HEK293T (cell line): ENCODE measurements around the gene ARHGAP42.
A peak's percentile ranks its signal among the peaks of the same experiment; 100 is the strongest.

Source experiments
- CTCF ChIA-PET: fragments of 350-600 bp; formaldehyde crosslinking; extraction: SDS; loops from one replicate; lab custom pipeline; 2021; ENCODE audit warnings: antibody characterized with exemption, inconsistent platforms; lab: Yijun Ruan, JAX
- POLR2A ChIA-PET: fragments of 350-600 bp; formaldehyde crosslinking; extraction: SDS; loops from one replicate; lab custom pipeline; 2020; ENCODE audit warnings: antibody characterized with exemption, inconsistent platforms; lab: Yijun Ruan, JAX
- DNase-seq: peaks from one replicate; pipeline ENCODE4 v3.0.0; 2012; ENCODE audit warnings: mixed read lengths; ENCODE audit errors: extremely low spot score
- ARNT ChIP-seq: fragments of 450-650 bp; IDR thresholded peaks from 2 replicates; pipeline ENCODE4 v1.6.1; 2017; ENCODE audit warnings: mild to moderate bottlenecking
- BHLHE40 ChIP-seq: fragments of 450-650 bp; IDR thresholded peaks from 2 replicates; pipeline ENCODE4 v1.6.1; 2016; ENCODE audit warnings: mild to moderate bottlenecking, moderate library complexity, borderline replicate concordance
- CTBP1 ChIP-seq: fragments of 450-650 bp; IDR thresholded peaks from 2 replicates; pipeline ENCODE4 v1.6.1; 2016; ENCODE audit warnings: borderline replicate concordance
- ELF4 ChIP-seq: fragments of 450-650 bp; IDR thresholded peaks from 2 replicates; pipeline ENCODE4 v1.6.1; 2017; ENCODE audit warnings: antibody characterized with exemption
- FOXA1 ChIP-seq: fragments of 450-650 bp; IDR thresholded peaks from 2 replicates; pipeline ENCODE4 v1.6.1; 2016; ENCODE audit warnings: mild to moderate bottlenecking
- FOXK2 ChIP-seq: fragments of 450-650 bp; IDR thresholded peaks from 2 replicates; pipeline ENCODE4 v1.6.1; 2016; ENCODE audit warnings: mild to moderate bottlenecking
- FOXM1 ChIP-seq: fragments of 450-650 bp; IDR thresholded peaks from 2 replicates; pipeline ENCODE4 v1.6.1; 2017; ENCODE audit warnings: mild to moderate bottlenecking, borderline replicate concordance
- HDGF ChIP-seq: fragments of 450-650 bp; IDR thresholded peaks from 2 replicates; pipeline ENCODE4 v1.6.1; 2017; ENCODE audit warnings: antibody characterized with exemption, borderline replicate concordance
- L3MBTL2 ChIP-seq: fragments of 450-650 bp; conservative IDR thresholded peaks from 2 replicates; pipeline ENCODE4 v1.6.1; 2016; ENCODE audit warnings: mild to moderate bottlenecking
- LEF1 ChIP-seq: fragments of 450-650 bp; IDR thresholded peaks from 2 replicates; pipeline ENCODE4 v1.6.1; 2017; ENCODE audit warnings: mild to moderate bottlenecking, borderline replicate concordance
- NFRKB ChIP-seq: fragments of 450-650 bp; IDR thresholded peaks from 2 replicates; pipeline ENCODE4 v1.6.1; 2016; ENCODE audit warnings: mild to moderate bottlenecking, moderate library complexity
- PKNOX1 ChIP-seq: fragments of 450-650 bp; IDR thresholded peaks from 2 replicates; pipeline ENCODE4 v1.6.1; 2016
- SP1 ChIP-seq: fragments of 450-650 bp; IDR thresholded peaks from 2 replicates; pipeline ENCODE4 v1.6.1; 2017
- SUZ12 ChIP-seq: fragments of 450-650 bp; IDR thresholded peaks from 2 replicates; pipeline ENCODE4 v1.6.1; 2016; ENCODE audit warnings: mild to moderate bottlenecking
- TARDBP ChIP-seq: fragments of 450-650 bp; IDR thresholded peaks from 2 replicates; pipeline ENCODE4 v1.6.1; 2016
- ZNF384 ChIP-seq: fragments of 450-650 bp; IDR thresholded peaks from 2 replicates; pipeline ENCODE4 v1.6.1; 2016

Gene ARHGAP42

GRCh38 chr11:100709233-100709957 lies 22.3 kb downstream of the ARHGAP42 start:
- no peak for TF ChIP-seq FOXK2
- TF ChIP-seq ELF4 = no peak
- TF ChIP-seq NFRKB = no peak
- TF ChIP-seq PKNOX1 = peak; percentile 49; the same call in 1 of the 2 replicates
- TF ChIP-seq L3MBTL2 = no peak
- TF ChIP-seq FOXA1 = no peak
- DNase-seq = no peak
- ChIA-PET CTCF (no interaction called here), POLR2A (no interaction called here)

GRCh38 chr11:100711984-100712383 lies 24.9 kb downstream of the ARHGAP42 start:
- no peak for DNase-seq
- ChIA-PET POLR2A (no interaction called here), CTCF (no interaction called here)
- TF ChIP-seq TARDBP = no peak

- TF ChIP-seq BHLHE40 = no peak
- no peak for TF ChIP-seq FOXA1
- no peak for TF ChIP-seq PKNOX1
- TF ChIP-seq ZNF384 = no peak
- TF ChIP-seq CTBP1 = no peak
- TF ChIP-seq ARNT = no peak
- no peak for TF ChIP-seq NFRKB
- ChIA-PET POLR2A (no interaction called here), CTCF (no interaction called here)
- no peak for DNase-seq
Observed at GRCh38 chr11:100712583-100712982, 25.5 kb downstream of the ARHGAP42 start.

GRCh38 chr11:100715165-100715761 lies 28.2 kb downstream of the ARHGAP42 start:
- POLR2A ChIA-PET = no interaction called here
- no peak for DNase-seq
- CTCF ChIA-PET = interaction anchor here (1.2 kb wide), 1 partner anchor 38 kb away, joined by 3 read pairs; no protein-coding TSS in a partner anchor
- no peak for TF ChIP-seq ZNF384
- no peak for TF ChIP-seq FOXK2
- TF ChIP-seq LEF1 = no peak
- TF ChIP-seq PKNOX1 = no peak
- TF ChIP-seq SP1 = no peak
- TF ChIP-seq CTBP1 = no peak
- TF ChIP-seq FOXM1 = no peak
- no peak for TF ChIP-seq TARDBP
- TF ChIP-seq BHLHE40 = no peak
- TF ChIP-seq HDGF = no peak
- no peak for TF ChIP-seq ELF4

GRCh38 chr11:100716838-100717237 lies 29.8 kb downstream of the ARHGAP42 start:
- DNase-seq = no peak
- ChIA-PET POLR2A (no interaction called here), CTCF (no interaction called here)
- TF ChIP-seq ELF4 (no peak), CTBP1 (no peak), SP1 (no peak), FOXA1 (no peak), FOXK2 (no peak)

- POLR2A ChIA-PET = no interaction called here
- DNase-seq = no peak
- TF ChIP-seq FOXA1 (no peak), ELF4 (no peak)
- CTCF ChIA-PET = interaction anchor here (1.0 kb wide), 1 partner anchor 142 kb away, joined by 5 read pairs; no protein-coding TSS in a partner anchor
Observed at GRCh38 chr11:100719362-100719761, 32.3 kb downstream of the ARHGAP42 start.

- ChIA-PET POLR2A (no interaction called here), CTCF (interaction anchor here (1.0 kb wide), 1 partner anchor 143 kb away, joined by 5 read pairs; no protein-coding TSS in a partner anchor)
- DNase-seq = no peak
- TF ChIP-seq BHLHE40 (no peak), NFRKB (no peak), PKNOX1 (no peak), LEF1 (no peak), CTBP1 (no peak), SUZ12 (no peak), ELF4 (no peak), L3MBTL2 (no peak), FOXM1 (no peak), FOXK2 (no peak), SP1 (no peak), ARNT (no peak), TARDBP (no peak), ZNF384 (no peak), FOXA1 (no peak)
Observed at GRCh38 chr11:100719809-100720221, 32.7 kb downstream of the ARHGAP42 start.
